CD8-positive, alpha-beta memory T cell (primary cell): Measurements from ENCODE around the gene GADD45A. TPM values are rescaled to one million over a fixed set of nuclear protein-coding genes. Genes with fewer than 3 reads are reported as not detected.

Source experiments
- CTCF ChIA-PET: fragments of 350-600 bp; sonication (Branson Sonifier 250); formaldehyde crosslinking; loops from one replicate; lab custom pipeline; 2021; ENCODE audit warnings: antibody characterized with exemption; lab: Charles Lee
- POLR2A ChIA-PET: fragments of 350-600 bp; sonication (Branson Sonifier 250); formaldehyde crosslinking; loops from one replicate; lab custom pipeline; 2021; ENCODE audit warnings: antibody characterized with exemption; lab: Charles Lee
- DNase-seq, 5 donors: peaks; one replicate each; pipeline versions ENCODE4 v3.0.0 to v3.0.0-alpha.2; 2020 to 2022; ENCODE audit warnings: mixed read lengths in 1 of 5
- H3K27ac ChIP-seq: one replicate; pipeline ENCODE4 v1.7.0; 2013; ENCODE audit warnings: low read depth, mild to moderate bottlenecking, low read length, moderate library complexity
- H3K27me3 ChIP-seq: 2 replicates; pipeline ENCODE4 v1.7.0; 2013; ENCODE audit warnings: low read length, mild to moderate bottlenecking; ENCODE audit not compliant: insufficient read depth, poor library complexity, severe bottlenecking
- H3K36me3 ChIP-seq: 2 replicates; pipeline ENCODE4 v1.7.0; 2013; ENCODE audit warnings: mild to moderate bottlenecking, low read length, moderate library complexity; ENCODE audit not compliant: insufficient read depth
- H3K4me1 ChIP-seq: 2 replicates; pipeline ENCODE4 v1.7.0; 2013; ENCODE audit warnings: mild to moderate bottlenecking, low read length, moderate library complexity; ENCODE audit not compliant: insufficient read depth
- H3K4me3 ChIP-seq: 2 replicates; pipeline ENCODE4 v1.7.0; 2013; ENCODE audit warnings: mild to moderate bottlenecking, low read length
- H3K9me3 ChIP-seq: 2 replicates; pipeline ENCODE4 v1.7.0; 2013; ENCODE audit warnings: mild to moderate bottlenecking, low read length
- H3K27ac Mint-ChIP-seq, 8 donors: one replicate each; pipeline ENCODE4 v1.8.0; 2020 to 2021; ENCODE audit warnings: mixed read lengths in 8 of 8, mild to moderate bottlenecking in 6 of 8, inconsistent platforms in 3 of 8, moderate library complexity in 3 of 8
- H3K27me3 Mint-ChIP-seq, 2 donors: one replicate each; pipeline ENCODE4 v1.8.0; 2020 to 2021; ENCODE audit warnings: mixed read lengths in 2 of 2, mild to moderate bottlenecking in 1 of 2, moderate library complexity in 1 of 2
- H3K36me3 Mint-ChIP-seq, 3 donors: one replicate each; pipeline ENCODE4 v1.8.0; 2020 to 2021; ENCODE audit warnings: mixed read lengths in 3 of 3, inconsistent platforms in 1 of 3, mild to moderate bottlenecking in 1 of 3
- H3K4me1 Mint-ChIP-seq, 3 donors: one replicate each; pipeline ENCODE4 v1.8.0; 2020 to 2021; ENCODE audit warnings: mixed read lengths in 3 of 3, inconsistent platforms in 1 of 3, mild to moderate bottlenecking in 1 of 3
- H3K4me3 Mint-ChIP-seq, 7 donors: one replicate each; pipeline ENCODE4 v1.8.0; 2020 to 2021; ENCODE audit warnings: mixed read lengths in 7 of 7, mild to moderate bottlenecking in 6 of 7, moderate library complexity in 4 of 7, inconsistent platforms in 2 of 7
- H3K9me3 Mint-ChIP-seq, 5 donors: one replicate each; pipeline ENCODE4 v1.8.0; 2020 to 2022; ENCODE audit warnings: mixed read lengths in 5 of 5, mild to moderate bottlenecking in 3 of 5, moderate library complexity in 2 of 5, inconsistent platforms in 1 of 5
- polyA plus RNA-seq: library from polyadenylated mRNA; unstranded; fragments of 300-500 nt; fragmentation: Illumina TruSeq; gene quantifications from one replicate; pipeline ENCODE4 v1.2.3, GENCODE V29; 2021
- total RNA-seq, 2 experiments: library from RNA; stranded (reverse); gene quantifications; one replicate each; pipeline ENCODE4 v1.2.3, GENCODE V29; 2021

The GADD45A gene
- total and polyA plus RNA-seq, 3 experiments from 2014 or later: 9.8 to 36.2 (median 35.2) TPM

DNA sequence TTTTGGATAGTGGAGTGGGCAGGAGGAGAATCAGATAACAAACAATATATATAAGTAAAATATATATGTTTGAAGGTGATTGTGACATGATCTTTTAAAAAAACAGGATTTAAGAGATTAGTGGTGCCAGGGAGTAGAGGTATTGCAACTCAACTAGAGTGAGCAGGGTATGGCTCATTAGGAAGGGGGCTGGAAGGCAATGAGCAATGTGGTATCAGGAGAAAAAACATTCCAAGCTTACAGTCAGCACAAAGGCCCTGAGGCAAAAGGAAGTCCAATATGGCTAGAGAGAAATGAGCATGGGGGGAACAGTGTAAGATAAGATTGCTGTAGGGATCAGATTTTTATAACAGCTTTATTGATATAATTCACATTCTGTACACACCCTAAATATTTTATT is 5.3 kb upstream of the GADD45A start:
- no peaks in the 10 kb centered on the region for H3K36me3 ChIP-seq
- Mint-ChIP-seq H3K27me3 (peaks cover 0 to 3% of the 10 kb centered on the region in 2 donors), H3K9me3 (no peaks in the 10 kb centered on the region), H3K4me1 (peaks cover 7 to 22% (median 17%) of the 10 kb centered on the region in 3 donors), H3K4me3 (no peak overlapping the region), H3K27ac (peak overlapping the region in 1 of 8 donors; percentile 47), H3K36me3 (no peaks in the 10 kb centered on the region)
- ChIA-PET CTCF (no interaction called here), POLR2A (no interaction called here)
- no peak overlapping the region for H3K4me3 ChIP-seq
- H3K9me3 ChIP-seq: no peaks in the 10 kb centered on the region
- H3K4me1 ChIP-seq: peaks cover 18% of the 10 kb centered on the region
- no peak for DNase-seq
- no peaks in the 10 kb centered on the region for H3K27me3 ChIP-seq
- H3K27ac ChIP-seq: no peak overlapping the region

DNA sequence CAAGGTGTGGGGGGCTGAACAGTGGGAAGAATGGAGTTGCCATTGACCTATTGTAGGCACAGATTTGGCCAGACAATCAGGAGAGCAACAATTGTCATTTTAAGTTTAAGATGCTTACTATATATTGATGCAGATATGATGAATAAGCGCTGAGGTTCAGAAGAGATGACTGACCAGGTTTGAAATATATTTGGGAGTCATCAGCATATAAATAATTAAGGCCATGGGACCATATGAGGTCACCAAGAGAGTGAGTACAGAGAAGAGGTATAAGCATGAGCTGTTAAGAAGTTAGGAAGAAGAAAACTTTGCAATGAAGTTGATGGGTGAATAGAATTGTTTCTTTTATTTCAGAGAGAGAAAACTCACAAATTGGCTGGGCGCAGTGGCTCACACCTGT is 4.5 kb upstream of the GADD45A start:
- peaks cover 0 to 3% of the 10 kb centered on the region in 2 donors for H3K27me3 Mint-ChIP-seq
- no peak for DNase-seq
- H3K4me3 Mint-ChIP-seq: peak overlapping the region in 1 of 7 donors; percentile 33
- Histone ChIP-seq H3K36me3 (no peaks in the 10 kb centered on the region), H3K9me3 (no peaks in the 10 kb centered on the region), H3K4me3 (no peak overlapping the region), H3K4me1 (peaks cover 10% of the 10 kb centered on the region), H3K27ac (no peak overlapping the region), H3K27me3 (no peaks in the 10 kb centered on the region)
- H3K27ac Mint-ChIP-seq: no peak overlapping the region
- no peaks in the 10 kb centered on the region for H3K9me3 Mint-ChIP-seq
- H3K36me3 Mint-ChIP-seq: peaks cover 0 to 3% (median 0%) of the 10 kb centered on the region in 3 donors
- CTCF ChIA-PET: no interaction called here
- peaks cover 6 to 19% (median 15%) of the 10 kb centered on the region in 3 donors for H3K4me1 Mint-ChIP-seq
- POLR2A ChIA-PET: no interaction called here

DNA sequence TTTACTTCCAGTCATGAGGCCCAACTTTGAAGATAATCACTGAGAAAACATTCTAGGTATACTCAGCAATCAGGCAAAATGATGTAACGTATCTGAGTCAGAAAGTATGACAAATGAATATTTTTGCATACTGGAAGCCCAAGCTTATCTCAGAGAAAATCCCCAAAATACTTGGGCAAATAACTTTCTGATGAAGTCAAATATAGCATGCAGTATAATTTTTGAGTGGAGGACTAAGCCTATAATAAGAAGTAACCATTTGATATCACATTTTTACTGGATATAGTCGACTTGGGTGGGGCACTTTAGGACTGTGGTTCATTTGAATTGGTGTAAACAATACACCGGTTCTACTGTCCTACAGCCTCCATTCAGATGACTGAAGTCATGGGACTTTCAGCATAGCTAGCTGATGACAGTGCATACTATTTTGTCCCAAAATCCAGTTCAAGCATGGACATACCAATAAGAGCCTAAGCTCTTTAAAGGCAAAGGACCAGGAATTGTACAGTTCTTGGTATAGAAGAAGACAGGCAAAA is 2.3 kb upstream of the GADD45A start:
- no peak for DNase-seq
- H3K9me3 Mint-ChIP-seq: no peaks in the 10 kb centered on the region
- POLR2A ChIA-PET: no interaction called here
- H3K4me1 Mint-ChIP-seq: peaks cover 15 to 30% (median 25%) of the 10 kb centered on the region in 3 donors
- peaks cover 15% of the 10 kb centered on the region for H3K4me1 ChIP-seq
- H3K27me3 Mint-ChIP-seq: peaks cover 0 to under 1% of the 10 kb centered on the region in 2 donors
- no peak overlapping the region for H3K4me3 Mint-ChIP-seq
- CTCF ChIA-PET: interaction anchor here (1.2 to 2.5 kb wide), 2 partner anchors 8 to 78 kb away, joined by 3 to 10 read pairs; no protein-coding TSS in a partner anchor
- H3K27me3 ChIP-seq: no peaks in the 10 kb centered on the region
- H3K36me3 ChIP-seq: no peaks in the 10 kb centered on the region
- H3K36me3 Mint-ChIP-seq: peaks cover 0 to 9% (median under 1%) of the 10 kb centered on the region in 3 donors
- H3K27ac Mint-ChIP-seq: peak overlapping the region in 1 of 8 donors; percentile 19
- H3K9me3 ChIP-seq: no peaks in the 10 kb centered on the region
- no peak overlapping the region for H3K4me3 ChIP-seq
- H3K27ac ChIP-seq: no peak overlapping the region

DNA sequence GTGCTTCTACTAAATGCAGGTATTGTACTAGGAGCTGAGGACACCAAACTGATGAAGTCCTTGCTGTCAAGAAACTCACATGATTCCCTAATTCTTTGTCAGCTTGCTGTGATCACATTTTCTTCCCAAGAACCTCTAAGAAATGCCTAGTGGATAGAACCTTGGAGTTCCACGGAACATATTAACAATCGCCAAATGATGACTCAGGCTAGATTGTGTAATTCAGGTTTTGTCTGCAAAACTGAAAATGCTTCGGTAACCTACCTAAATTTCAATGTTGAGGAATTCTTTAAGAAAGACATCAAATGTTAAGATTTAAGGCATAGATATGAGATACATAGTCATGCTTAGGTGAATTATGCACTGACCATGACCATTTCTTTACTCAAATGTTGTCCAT is 1.7 kb upstream of the GADD45A start:
- POLR2A ChIA-PET: no interaction called here
- H3K9me3 ChIP-seq: no peaks in the 10 kb centered on the region
- no peak overlapping the region for H3K27ac ChIP-seq
- CTCF ChIA-PET: interaction anchor here (1.2 to 2.5 kb wide), 3 partner anchors 9 to 83 kb away, joined by 3 to 10 read pairs (median 5); no protein-coding TSS in a partner anchor
- H3K36me3 ChIP-seq: no peaks in the 10 kb centered on the region
- peaks cover 15% of the 10 kb centered on the region for H3K4me1 ChIP-seq
- H3K27me3 ChIP-seq: no peaks in the 10 kb centered on the region
- H3K9me3 Mint-ChIP-seq: no peaks in the 10 kb centered on the region
- no peaks in the 10 kb centered on the region for H3K27me3 Mint-ChIP-seq
- no peak overlapping the region for H3K4me3 ChIP-seq
- H3K27ac Mint-ChIP-seq: peak overlapping the region in 1 of 8 donors; percentile 56
- DNase-seq: no peak
- H3K4me3 Mint-ChIP-seq: peak overlapping the region in 2 of 7 donors; percentile 47 to 93
- peaks cover 0 to 11% (median 3%) of the 10 kb centered on the region in 3 donors for H3K36me3 Mint-ChIP-seq
- H3K4me1 Mint-ChIP-seq: peaks cover 15 to 30% (median 25%) of the 10 kb centered on the region in 3 donors

DNA sequence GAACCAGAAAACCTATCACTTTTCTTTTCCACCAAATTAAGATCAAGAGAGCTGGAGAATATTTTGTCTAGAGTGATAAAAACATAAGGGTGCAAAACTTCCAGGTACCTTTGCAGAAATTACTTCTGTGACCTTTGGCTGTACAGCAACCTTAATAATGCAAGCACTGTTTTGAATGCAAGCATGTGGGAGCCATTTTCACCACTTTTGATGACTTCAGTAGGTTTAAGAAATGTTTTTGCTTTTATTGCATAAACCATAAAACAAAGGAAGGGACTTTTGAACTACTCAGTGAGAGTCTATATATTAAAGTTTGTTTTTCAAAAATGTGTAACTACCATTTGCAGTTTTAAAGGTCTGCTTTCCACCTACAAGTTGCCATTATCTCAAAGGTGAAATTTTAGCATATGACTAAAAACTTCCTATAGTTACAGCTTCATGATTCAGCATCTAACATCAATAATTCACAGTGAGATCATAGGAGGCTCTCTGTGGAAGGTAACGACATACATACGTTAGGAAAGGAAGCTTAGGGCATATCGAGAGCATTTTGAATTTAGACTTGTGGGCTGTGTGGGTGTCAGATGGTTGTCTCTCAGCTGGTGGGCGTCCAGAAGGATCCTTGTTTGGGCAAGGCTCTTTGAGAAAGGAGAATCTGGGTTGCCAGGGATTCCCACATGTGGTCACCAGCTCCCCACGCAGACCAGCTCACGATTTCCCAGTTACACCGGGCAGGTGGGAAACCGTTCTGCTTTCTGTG is 1.1 kb upstream of the GADD45A start:
- Mint-ChIP-seq H3K27ac (peak overlapping the region; percentile 2 to 97 (median 86)), H3K27me3 (no peaks in the 10 kb centered on the region), H3K4me3 (peak overlapping the region; percentile 93 to 99 (median 97)), H3K4me1 (peaks cover 15 to 30% (median 25%) of the 10 kb centered on the region in 3 donors), H3K36me3 (peaks cover 0 to 15% (median 6%) of the 10 kb centered on the region in 3 donors), H3K9me3 (no peaks in the 10 kb centered on the region)
- H3K9me3 ChIP-seq: no peaks in the 10 kb centered on the region
- H3K4me3 ChIP-seq: peak overlapping the region; percentile 44
- peak in 2 of 5 donors; percentile 6 to 7 for DNase-seq
- H3K36me3 ChIP-seq: no peaks in the 10 kb centered on the region
- no peaks in the 10 kb centered on the region for H3K27me3 ChIP-seq
- POLR2A ChIA-PET: interaction anchor here (1.3 kb wide), 1 partner anchor 53 kb away, joined by 3 read pairs; no protein-coding TSS in a partner anchor
- CTCF ChIA-PET: interaction anchor here (1.2 to 2.5 kb wide), 5 partner anchors 8 to 82 kb away, joined by 3 to 10 read pairs (median 5); no protein-coding TSS in a partner anchor
- peaks cover 15% of the 10 kb centered on the region for H3K4me1 ChIP-seq
- H3K27ac ChIP-seq: peak overlapping the region; percentile 54

DNA sequence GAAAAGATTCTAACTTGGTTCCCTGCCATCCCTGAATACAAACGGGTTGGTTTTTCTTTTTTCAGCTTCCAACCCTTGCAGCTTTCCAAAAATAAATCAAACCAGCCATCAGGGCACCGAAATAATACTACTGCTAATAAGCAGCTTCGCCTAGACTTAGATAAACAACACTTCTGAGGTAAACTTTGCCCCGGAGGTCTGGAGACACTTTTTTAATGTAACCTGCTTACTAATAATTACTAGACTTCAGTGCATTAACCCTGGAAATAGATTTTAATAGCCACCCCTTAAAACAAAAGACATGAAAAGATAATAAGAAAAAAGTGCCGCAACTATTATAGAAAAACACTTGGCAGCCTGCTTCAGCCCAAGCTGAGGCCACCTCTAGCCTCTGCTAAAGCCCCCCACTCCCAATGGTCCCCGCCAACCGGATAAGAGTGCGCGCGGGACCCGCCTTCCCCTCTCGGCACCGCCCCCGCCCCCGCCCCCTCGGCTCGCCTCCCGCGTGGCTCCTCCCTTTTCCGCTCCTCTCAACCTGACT is 405 bp upstream of the GADD45A start:
- CTCF ChIA-PET: interaction anchor here (1.0 to 2.5 kb wide), 7 partner anchors 9 to 184 kb away, joined by 3 to 10 read pairs (median 5); no protein-coding TSS in a partner anchor
- Mint-ChIP-seq H3K4me3 (peak overlapping the region; percentile 93 to 99 (median 97)), H3K4me1 (peaks cover 15 to 30% (median 25%) of the 10 kb centered on the region in 3 donors), H3K9me3 (no peaks in the 10 kb centered on the region), H3K27me3 (no peaks in the 10 kb centered on the region), H3K27ac (peak overlapping the region in 7 of 8 donors; percentile 63 to 97 (median 95)), H3K36me3 (peaks cover 0 to 18% (median 6%) of the 10 kb centered on the region in 3 donors)
- H3K4me3 ChIP-seq: peak overlapping the region; percentile 44
- peak in 1 of 5 donors; percentile 5 for DNase-seq
- H3K27ac ChIP-seq: peak overlapping the region; percentile 54
- no peaks in the 10 kb centered on the region for H3K9me3 ChIP-seq
- POLR2A ChIA-PET: interaction anchor here (0.6 to 1.3 kb wide), 6 partner anchors 10 to 760 kb away, joined by 3 to 6 read pairs (median 3); partner anchors contain the start of genes DNAI4 and MIER1
- H3K27me3 ChIP-seq: no peaks in the 10 kb centered on the region
- no peaks in the 10 kb centered on the region for H3K36me3 ChIP-seq
- peaks cover 15% of the 10 kb centered on the region for H3K4me1 ChIP-seq

DNA sequence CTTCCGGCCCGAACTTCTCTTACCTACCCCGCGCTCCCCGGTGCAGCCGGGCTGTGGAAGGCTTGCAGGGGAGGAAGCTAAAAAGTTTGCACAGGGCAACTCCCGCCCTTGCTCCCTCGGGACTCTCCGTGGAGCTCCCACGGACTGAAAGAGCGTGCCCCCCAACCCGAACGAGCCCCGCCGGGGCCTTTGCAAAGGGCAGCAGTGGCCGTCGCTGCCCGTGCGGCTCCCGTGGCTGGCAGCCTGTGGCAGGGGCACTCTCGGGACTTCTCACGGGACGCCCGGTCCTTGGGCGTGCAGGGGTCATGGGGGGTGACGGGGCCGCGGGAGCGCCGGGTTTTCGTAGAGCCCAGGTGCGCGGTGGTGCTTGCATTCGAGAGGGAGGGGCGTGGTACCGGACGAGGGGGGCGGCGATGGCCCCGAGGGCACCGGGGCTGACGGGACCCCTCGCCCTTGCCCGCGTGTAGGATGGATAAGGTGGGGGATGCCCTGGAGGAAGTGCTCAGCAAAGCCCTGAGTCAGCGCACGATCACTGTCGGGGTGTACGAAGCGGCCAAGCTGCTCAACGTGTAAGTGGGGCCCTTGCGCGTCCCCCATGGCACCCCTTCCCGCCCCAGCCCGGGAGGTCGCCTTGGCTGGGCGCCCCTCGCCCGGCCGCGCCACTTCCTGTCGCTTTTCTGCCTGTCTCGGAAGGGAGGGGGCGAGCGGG is 711 bp downstream of the GADD45A start:
- Histone ChIP-seq H3K4me1 (peaks cover 15% of the 10 kb centered on the region), H3K9me3 (no peaks in the 10 kb centered on the region), H3K36me3 (no peaks in the 10 kb centered on the region), H3K27me3 (no peaks in the 10 kb centered on the region), H3K4me3 (peak overlapping the region; percentile 63), H3K27ac (peak overlapping the region; percentile 74)
- peak; percentile 46 to 75 (median 57) for DNase-seq
- Mint-ChIP-seq H3K27ac (peak overlapping the region; percentile 63 to 97 (median 92)), H3K9me3 (no peaks in the 10 kb centered on the region), H3K27me3 (no peaks in the 10 kb centered on the region), H3K36me3 (peaks cover 0 to 18% (median 6%) of the 10 kb centered on the region in 3 donors), H3K4me1 (peaks cover 15 to 30% (median 25%) of the 10 kb centered on the region in 3 donors), H3K4me3 (peak overlapping the region; percentile 93 to 99 (median 97))
- CTCF ChIA-PET: interaction anchor here (1.0 to 2.4 kb wide), 8 partner anchors 11 to 185 kb away, joined by 3 to 7 read pairs (median 4); no protein-coding TSS in a partner anchor
- POLR2A ChIA-PET: interaction anchor here (0.6 to 1.4 kb wide), 9 partner anchors 11 to 1998 kb away, joined by 3 to 6 read pairs (median 3); partner anchors contain the start of genes DNAI4 and MIER1
